GM13976 (cell line): ENCODE results near the gene KRTAP4-7.
"Not testable (repeated sequence)": the region's sequence is repeated elsewhere in the genome, so short reads cannot be mapped to it uniquely, and the experiment has no call there.

ENCODE experiments used
- DNase-seq: peaks from one replicate; pipeline ENCODE4 v3.0.0; 2012; ENCODE audit warnings: low spot score
- in situ Hi-C: fragments of 300-500 bp; cut with MboI; formaldehyde crosslinking; loops from one replicate; pipeline ENCODE4 v1.12.0; 2022; ENCODE audit warnings: low sequenced_read_pairs, mixed read lengths, inconsistent platforms; ENCODE audit not compliant: unreplicated experiment
- TF ChIP-seq, protein P1 (sequence below): IDR thresholded peaks from 2 replicates; pipeline ENCODE4 v1.5.1; 2012; ENCODE audit warnings: borderline replicate concordance, mild to moderate bottlenecking; ENCODE audit not compliant: insufficient read depth; ENCODE audit errors: extremely low read depth, missing control alignments, control extremely low read depth

KRTAP4-7 gene

DNA sequence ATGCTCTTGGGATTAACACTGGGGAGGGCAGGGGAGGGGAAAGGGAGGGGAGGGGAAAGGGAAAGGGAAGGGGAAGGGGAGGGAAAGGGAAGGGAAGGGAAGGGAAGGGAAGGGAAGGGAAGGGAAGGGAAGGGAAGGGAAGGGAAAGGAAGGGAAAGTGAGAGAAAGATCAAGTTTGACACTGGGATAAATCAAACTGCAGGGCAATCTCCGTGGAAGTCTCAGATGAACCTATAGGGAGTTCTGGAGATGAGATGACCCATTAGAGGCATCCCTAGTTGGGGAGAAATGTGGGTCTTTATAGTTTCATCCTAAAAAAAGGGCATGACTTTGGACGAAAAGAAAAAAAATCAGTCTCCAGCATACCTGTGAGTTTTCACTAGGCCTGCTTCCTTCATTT lies 37.8 kb downstream of the KRTAP4-7 start:
- no peak for DNase-seq
- in situ Hi-C loops, result no loop called here
- TF ChIP-seq, protein P1, sequence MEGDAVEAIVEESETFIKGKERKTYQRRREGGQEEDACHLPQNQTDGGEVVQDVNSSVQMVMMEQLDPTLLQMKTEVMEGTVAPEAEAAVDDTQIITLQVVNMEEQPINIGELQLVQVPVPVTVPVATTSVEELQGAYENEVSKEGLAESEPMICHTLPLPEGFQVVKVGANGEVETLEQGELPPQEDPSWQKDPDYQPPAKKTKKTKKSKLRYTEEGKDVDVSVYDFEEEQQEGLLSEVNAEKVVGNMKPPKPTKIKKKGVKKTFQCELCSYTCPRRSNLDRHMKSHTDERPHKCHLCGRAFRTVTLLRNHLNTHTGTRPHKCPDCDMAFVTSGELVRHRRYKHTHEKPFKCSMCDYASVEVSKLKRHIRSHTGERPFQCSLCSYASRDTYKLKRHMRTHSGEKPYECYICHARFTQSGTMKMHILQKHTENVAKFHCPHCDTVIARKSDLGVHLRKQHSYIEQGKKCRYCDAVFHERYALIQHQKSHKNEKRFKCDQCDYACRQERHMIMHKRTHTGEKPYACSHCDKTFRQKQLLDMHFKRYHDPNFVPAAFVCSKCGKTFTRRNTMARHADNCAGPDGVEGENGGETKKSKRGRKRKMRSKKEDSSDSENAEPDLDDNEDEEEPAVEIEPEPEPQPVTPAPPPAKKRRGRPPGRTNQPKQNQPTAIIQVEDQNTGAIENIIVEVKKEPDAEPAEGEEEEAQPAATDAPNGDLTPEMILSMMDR, result no peak

DNA sequence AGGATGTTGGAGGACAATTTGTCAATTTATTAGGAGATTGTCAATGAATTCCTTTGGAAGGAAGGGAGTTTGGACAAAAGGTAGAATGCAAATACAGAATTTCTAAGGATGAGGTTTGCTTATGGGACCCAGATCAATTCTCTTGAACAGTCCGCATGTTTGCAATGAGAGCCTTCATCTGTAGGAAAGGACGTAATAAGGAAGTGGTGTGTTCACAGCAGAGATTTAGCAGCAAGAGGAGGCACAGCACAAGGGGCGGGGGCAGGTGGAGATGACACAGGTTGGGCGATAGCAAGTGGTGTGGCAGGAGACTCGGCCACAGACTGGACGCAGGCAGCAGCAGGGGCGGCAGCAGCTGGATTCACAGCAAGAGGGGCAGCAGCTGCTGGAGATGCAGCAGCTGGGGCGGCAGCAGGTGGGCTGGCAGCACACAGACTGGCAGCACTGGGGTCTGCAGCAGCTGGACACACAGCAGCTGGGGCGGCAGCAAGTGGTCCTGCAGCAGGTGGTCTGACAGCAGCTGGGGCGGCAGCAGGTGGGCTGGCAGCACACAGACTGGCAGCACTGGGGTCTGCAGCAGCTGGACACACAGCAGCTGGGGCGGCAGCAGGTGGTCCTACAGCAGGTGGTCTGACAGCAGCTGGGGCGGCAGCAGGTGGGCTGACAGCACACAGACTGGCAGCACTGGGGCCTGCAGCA lies 39.5 kb downstream of the KRTAP4-7 start:
- in situ Hi-C loops, DNase-seq: not testable (repeated sequence)

DNA sequence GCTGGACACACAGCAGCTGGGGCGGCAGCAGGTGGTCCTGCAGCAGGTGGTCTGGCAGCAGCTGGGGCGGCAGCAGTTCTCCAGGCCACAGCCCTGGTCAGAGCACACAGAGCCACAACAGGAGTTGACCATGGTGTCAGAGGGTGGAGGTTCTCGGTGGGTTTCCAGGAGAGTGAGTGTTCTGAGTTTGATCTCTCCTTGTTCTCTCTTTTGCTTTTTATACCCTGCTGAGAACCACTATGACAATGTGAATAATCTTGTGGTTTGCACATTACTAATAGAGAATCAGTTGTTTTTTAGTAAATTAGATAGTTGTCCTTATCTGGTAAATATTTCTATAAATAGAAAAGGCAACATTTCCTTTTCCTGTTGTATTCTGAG lies 40.0 kb downstream of the KRTAP4-7 start, which contains the start of gene KRTAP4-12:
Gene KRTAP4-12 (minus strand): TSS at position 192 of the 381 bp plus-strand sequence. CDS start 60 bp downstream, at position 132.
- in situ Hi-C loops, DNase-seq: not testable (repeated sequence)

DNA sequence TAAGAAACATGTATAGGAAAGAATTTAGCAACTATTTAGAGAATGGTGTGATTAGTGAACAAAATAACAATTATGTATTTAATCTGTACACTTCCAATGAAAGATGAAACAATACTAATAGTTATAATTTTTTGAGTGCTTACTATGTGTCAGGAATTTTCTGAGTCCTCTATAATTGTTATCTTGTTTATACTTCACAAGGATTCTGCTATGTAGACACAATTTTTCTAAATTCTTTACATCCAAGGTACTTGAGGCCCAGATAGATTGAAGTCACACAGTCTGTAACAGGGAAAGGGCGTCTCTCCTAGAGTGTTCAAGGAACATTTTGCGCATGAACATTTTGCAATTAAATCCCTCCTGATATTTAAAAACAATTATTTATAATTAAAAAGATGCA lies 41.1 kb downstream of the KRTAP4-7 start:
- TF ChIP-seq, protein P1, result no peak
- DNase-seq, result no peak
- in situ Hi-C loops, result no loop called here

DNA sequence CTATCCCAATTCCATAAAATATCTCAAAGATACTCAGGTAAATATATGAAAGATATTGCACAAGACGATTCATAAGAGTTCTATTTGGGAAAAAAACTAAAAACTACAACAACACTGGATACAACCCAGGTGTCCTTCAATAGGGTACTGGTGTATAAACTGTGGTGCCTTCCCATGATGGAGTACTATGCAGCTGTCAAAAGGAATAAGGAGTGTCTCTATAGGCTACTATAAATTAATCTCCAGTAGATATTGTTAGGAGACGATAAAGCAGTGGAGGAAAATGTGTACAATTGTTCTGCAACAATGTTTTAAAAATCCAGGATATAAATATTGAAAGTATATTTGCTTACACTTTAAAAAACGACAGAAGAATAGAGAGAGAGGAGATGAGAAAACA lies 42.5 kb downstream of the KRTAP4-7 start:
- in situ Hi-C loops, result no loop called here
- DNase-seq, result no peak
- TF ChIP-seq, protein P1, result no peak

DNA sequence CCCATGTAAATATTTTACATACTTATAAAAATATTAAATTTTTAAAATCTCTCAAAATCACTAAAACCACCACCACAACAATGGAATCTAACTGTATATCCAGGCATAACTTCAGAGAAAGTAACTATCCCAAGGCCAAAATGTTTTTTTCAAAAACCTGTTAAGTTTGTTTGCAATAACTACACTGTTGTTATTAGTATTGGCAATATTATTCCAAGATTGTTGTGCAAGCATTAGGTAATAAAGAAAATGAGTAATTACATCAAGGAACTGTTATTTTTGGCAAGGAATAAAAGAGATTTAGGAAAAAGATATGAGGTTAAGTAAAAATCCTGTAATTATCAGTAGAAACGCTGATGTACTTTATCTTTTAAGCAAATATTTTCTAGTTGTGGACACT lies 43.4 kb downstream of the KRTAP4-7 start:
- in situ Hi-C loops, result no loop called here

DNA sequence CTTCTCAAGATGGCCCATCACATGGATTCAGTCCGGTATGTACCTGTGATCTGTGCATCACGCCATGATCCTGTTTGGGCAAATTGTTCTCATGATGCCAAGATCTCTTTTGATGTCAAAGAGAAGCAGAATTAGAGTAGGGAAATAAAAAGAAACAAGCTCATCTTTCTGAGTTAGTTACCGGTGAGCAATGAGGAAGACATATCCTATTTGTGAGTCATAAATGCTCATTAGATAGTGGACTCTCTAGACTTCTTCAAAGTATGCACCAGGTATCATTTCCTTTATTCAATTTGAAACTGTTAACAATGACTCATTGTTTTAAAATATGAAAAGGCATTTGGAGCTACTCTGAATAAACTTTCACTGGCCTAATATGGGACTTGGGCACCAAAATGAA lies 48.0 kb downstream of the KRTAP4-7 start:
- TF ChIP-seq, protein P1, result no peak
- in situ Hi-C loops, result no loop called here
- DNase-seq, result peak; percentile 21

More for the DNA sequence above, 43.4 kb downstream of the KRTAP4-7 start:
- TF ChIP-seq, protein P1, result no peak
- DNase-seq, result no peak

DNA sequence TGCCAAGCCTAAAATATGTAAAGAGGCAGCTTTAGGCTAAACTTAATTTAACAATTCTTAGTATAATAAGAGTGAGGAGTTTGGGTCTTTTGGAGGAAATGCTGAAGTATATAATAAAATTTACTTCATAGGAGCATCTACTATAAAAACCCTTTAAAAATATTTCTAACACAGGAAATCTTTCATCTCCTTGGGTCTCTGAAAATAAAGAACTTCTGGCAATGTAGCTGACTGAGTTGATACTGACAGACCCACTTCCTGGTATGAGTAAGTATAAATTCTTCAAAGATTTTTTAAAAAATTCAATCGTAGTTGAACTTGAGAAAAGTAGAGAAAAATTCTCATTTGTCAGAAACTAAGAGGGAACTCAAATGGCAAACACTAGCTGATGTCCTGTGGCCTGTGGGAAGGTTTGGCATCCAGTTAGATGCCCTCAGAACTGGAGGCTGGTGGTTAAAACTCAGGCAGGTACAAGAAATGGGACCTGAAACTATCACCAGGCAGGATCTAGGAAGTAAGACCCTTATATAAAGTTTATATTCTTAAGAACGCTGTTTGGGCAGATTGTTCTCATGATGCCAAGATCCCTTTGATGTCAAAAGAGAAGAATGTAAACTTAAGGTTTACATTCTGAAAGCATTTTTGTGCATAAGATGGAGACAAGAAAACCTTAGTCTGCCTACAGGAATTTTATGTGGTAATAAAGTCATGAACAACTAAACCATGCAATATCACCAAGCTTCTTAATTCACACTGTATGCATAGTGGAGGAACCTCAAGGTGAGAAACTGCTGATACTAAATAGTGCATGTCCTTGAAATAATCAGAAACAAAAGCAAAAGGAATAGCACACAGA lies 50.2 kb downstream of the KRTAP4-7 start:
- in situ Hi-C loops, result no loop called here
- DNase-seq, result no peak
- TF ChIP-seq, protein P1, result no peak
